Hepatocyte (in vitro differentiated cells): ENCODE results near the gene TRIM8. TPM values are rescaled to one million over a fixed set of nuclear protein-coding genes. Genes with fewer than 3 reads are reported as not detected.

Source experiments
- DNase-seq: peaks from one replicate; pipeline ENCODE4 v3.0.0-alpha.2; 2016; ENCODE audit warnings: low spot score
- H2AFZ ChIP-seq: fragments of 200-600 bp; sonication (generic); 2 replicates; pipeline ENCODE4 v1.6.0; 2016; ENCODE audit warnings: antibody characterized with exemption, mild to moderate bottlenecking
- H3K27ac ChIP-seq: fragments of 200-600 bp; sonication (generic); 2 replicates; pipeline ENCODE4 v1.5.1; 2016; ENCODE audit warnings: mild to moderate bottlenecking
- H3K27me3 ChIP-seq: fragments of 200-600 bp; sonication (generic); 2 replicates; pipeline ENCODE4 v1.6.1; 2016
- H3K36me3 ChIP-seq: fragments of 200-600 bp; sonication (generic); replicated peaks from 2 replicates; pipeline ENCODE4 v1.5.1; 2016; ENCODE audit warnings: low read depth; ENCODE audit not compliant: insufficient read depth
- H3K4me1 ChIP-seq: fragments of 200-600 bp; sonication (generic); 2 replicates; pipeline ENCODE4 v1.5.1; 2016; ENCODE audit warnings: mild to moderate bottlenecking, moderate library complexity; ENCODE audit not compliant: insufficient read depth
- H3K4me2 ChIP-seq: fragments of 200-600 bp; sonication (generic); 2 replicates; pipeline ENCODE4 v1.6.0; 2016
- H3K4me3 ChIP-seq: fragments of 200-600 bp; sonication (generic); 2 replicates; pipeline ENCODE4 v1.5.1; 2016; ENCODE audit warnings: mild to moderate bottlenecking
- H3K79me2 ChIP-seq: fragments of 200-600 bp; sonication (generic); 2 replicates; pipeline ENCODE4 v1.6.0; 2017; ENCODE audit warnings: mild to moderate bottlenecking
- H3K9me2 ChIP-seq: fragments of 200-600 bp; sonication (generic); replicated peaks from 2 replicates; pipeline ENCODE4 v1.6.0; 2017; ENCODE audit warnings: mild to moderate bottlenecking; ENCODE audit not compliant: insufficient read depth
- H3K9me3 ChIP-seq: fragments of 200-600 bp; sonication (generic); 2 replicates; pipeline ENCODE4 v1.5.1; 2016; ENCODE audit warnings: low read depth, mild to moderate bottlenecking
- H4K20me1 ChIP-seq: fragments of 200-600 bp; sonication (generic); 2 replicates; pipeline ENCODE4 v1.6.0; 2016; ENCODE audit warnings: mild to moderate bottlenecking; ENCODE audit not compliant: insufficient read depth, poor library complexity, severe bottlenecking
- EZH2 ChIP-seq: fragments of 200-600 bp; sonication (generic); IDR thresholded peaks from 2 replicates; pipeline ENCODE4 v1.6.1; 2016; ENCODE audit warnings: antibody characterized with exemption, mild to moderate bottlenecking, borderline replicate concordance
- EZH2phosphoT487 ChIP-seq: fragments of 200-600 bp; sonication (generic); IDR thresholded peaks from one replicate; pipeline ENCODE4 v1.6.1; 2018; ENCODE audit warnings: antibody characterized with exemption, mild to moderate bottlenecking, low read depth, moderate library complexity; ENCODE audit not compliant: unreplicated experiment, severe bottlenecking
- WGBS: methylation state at CpG from one replicate; pipeline ENCODE4 v1.1.6; 2016; ENCODE audit warnings: low lambda C conversion rate; ENCODE audit errors: missing lambda C conversion rate; 5-methylcytosine and 5-hydroxymethylcytosine counted together
- polyA plus RNA-seq: library from polyadenylated mRNA; unstranded; fragments of >200 nt; fragmentation: Nextera tagmentation; extraction: Ambion mirVana; gene quantifications from 2 replicates; pipeline ENCODE4 v1.2.1, GENCODE V29; 2016
- total RNA-seq: library from RNA; depleted of rRNA; stranded (reverse); fragments of >200 nt; gene quantifications from 2 replicates; pipeline ENCODE4 v1.2.3, GENCODE V29; 2014
- TF ChIP-seq, protein P1 (sequence below): fragments of 200-600 bp; sonication (generic); IDR thresholded peaks from 2 replicates; pipeline ENCODE4 v1.5.1; 2016; ENCODE audit warnings: antibody characterized with exemption, mild to moderate bottlenecking; ENCODE audit not compliant: poor library complexity

TRIM8 gene
- total and polyA plus RNA-seq, 2 experiments from 2014 or later: 53.3 to 61.2 TPM

DNA sequence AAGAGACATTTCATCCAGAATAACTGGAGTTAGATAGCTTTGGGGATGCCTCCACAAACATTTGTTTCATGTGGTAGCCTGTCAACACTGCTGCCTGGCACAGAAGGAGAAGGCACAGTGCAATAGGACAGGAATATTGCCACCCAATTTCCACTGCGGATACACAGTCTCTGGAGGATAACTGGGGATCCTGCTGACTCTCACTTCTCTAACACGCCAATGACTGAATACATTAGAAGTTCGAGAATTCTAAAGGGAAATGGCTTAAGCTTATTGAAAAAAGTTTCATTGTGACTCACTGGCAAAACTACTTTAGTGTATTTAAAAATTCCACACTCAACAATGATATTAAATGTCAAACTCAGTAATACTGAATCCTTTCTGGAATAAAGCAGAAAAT lies 57.0 kb downstream of the TRIM8 start:
- no peak overlapping the region for H3K4me3 ChIP-seq
- no peaks in the 10 kb centered on the region for H3K27me3 ChIP-seq
- H3K27ac ChIP-seq: no peak overlapping the region
- no peak for DNase-seq
- no peaks in the 10 kb centered on the region for H3K4me1 ChIP-seq
- no peaks in the 10 kb centered on the region for H3K9me3 ChIP-seq
- H3K36me3 ChIP-seq: no peaks in the 10 kb centered on the region
- no peak overlapping the region for H2AFZ ChIP-seq
- no peak overlapping the region for H3K4me2 ChIP-seq
- no peaks in the 10 kb centered on the region for H4K20me1 ChIP-seq
- H3K9me2 ChIP-seq: no peaks in the 10 kb centered on the region
- 92% methylated on average over 3 of the region's 3 CpGs for WGBS
- TF ChIP-seq EZH2phosphoT487 (no peak), EZH2 (no peak)
- TF ChIP-seq, protein P1, sequence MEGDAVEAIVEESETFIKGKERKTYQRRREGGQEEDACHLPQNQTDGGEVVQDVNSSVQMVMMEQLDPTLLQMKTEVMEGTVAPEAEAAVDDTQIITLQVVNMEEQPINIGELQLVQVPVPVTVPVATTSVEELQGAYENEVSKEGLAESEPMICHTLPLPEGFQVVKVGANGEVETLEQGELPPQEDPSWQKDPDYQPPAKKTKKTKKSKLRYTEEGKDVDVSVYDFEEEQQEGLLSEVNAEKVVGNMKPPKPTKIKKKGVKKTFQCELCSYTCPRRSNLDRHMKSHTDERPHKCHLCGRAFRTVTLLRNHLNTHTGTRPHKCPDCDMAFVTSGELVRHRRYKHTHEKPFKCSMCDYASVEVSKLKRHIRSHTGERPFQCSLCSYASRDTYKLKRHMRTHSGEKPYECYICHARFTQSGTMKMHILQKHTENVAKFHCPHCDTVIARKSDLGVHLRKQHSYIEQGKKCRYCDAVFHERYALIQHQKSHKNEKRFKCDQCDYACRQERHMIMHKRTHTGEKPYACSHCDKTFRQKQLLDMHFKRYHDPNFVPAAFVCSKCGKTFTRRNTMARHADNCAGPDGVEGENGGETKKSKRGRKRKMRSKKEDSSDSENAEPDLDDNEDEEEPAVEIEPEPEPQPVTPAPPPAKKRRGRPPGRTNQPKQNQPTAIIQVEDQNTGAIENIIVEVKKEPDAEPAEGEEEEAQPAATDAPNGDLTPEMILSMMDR: no peak
- peaks cover 24% of the 10 kb centered on the region for H3K79me2 ChIP-seq

DNA sequence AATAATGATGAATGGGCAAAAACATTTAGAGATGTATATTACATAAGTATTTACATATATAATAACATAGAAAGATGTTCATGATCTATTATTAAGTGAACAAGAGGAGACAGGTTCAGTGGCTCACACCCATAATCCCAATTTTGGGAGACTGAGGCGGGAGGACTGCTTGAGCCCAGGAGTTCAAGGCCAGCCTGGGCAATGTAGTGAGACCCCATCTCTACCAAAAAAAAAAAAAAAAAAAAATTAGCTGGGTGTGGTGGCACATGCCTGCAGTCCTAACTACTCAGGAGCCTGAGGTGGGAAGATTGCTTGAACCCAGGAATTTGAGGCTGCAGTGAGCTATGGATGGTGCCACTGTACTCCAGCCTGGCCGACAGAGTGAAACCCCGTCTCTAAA lies 57.5 kb downstream of the TRIM8 start:
- H3K4me3 ChIP-seq: no peak overlapping the region
- H3K27ac ChIP-seq: no peak overlapping the region
- peaks cover 29% of the 10 kb centered on the region for H3K79me2 ChIP-seq
- no peaks in the 10 kb centered on the region for H3K36me3 ChIP-seq
- H3K4me1 ChIP-seq: no peaks in the 10 kb centered on the region
- H3K4me2 ChIP-seq: no peak overlapping the region
- no peaks in the 10 kb centered on the region for H3K9me2 ChIP-seq
- 96% methylated on average over 3 of the region's 3 CpGs for WGBS
- no peak for TF ChIP-seq EZH2phosphoT487
- TF ChIP-seq EZH2: no peak
- TF ChIP-seq, protein P1: no peak
- H4K20me1 ChIP-seq: no peaks in the 10 kb centered on the region
- no peak overlapping the region for H2AFZ ChIP-seq
- DNase-seq: no peak
- H3K9me3 ChIP-seq: no peaks in the 10 kb centered on the region
- no peaks in the 10 kb centered on the region for H3K27me3 ChIP-seq

DNA sequence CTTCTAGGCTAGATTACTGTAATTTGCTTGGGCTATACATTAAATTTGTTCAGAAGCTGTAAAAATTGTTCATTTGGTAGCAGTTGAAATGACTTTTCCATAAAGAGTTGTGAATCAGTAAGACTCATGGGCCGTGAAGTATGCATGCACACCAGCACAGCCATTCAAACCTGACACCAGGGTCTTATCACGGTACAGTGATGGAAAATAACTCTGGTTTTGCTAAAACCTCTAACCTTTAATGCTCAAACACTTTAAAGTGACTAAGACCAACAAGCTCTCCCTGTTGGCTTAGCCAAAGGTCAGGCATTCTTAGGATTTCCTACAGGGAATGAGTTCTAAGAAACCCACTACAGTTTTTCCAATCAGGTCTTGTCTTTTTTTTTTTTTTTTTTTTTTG lies 58.5 kb downstream of the TRIM8 start:
- no peak overlapping the region for H3K4me2 ChIP-seq
- no peak for DNase-seq
- H3K27me3 ChIP-seq: no peaks in the 10 kb centered on the region
- H4K20me1 ChIP-seq: no peaks in the 10 kb centered on the region
- H3K27ac ChIP-seq: no peak overlapping the region
- 70% methylated on average over 2 of the region's 2 CpGs for WGBS
- H3K79me2 ChIP-seq: peaks cover 37% of the 10 kb centered on the region
- H3K4me3 ChIP-seq: no peak overlapping the region
- H3K36me3 ChIP-seq: no peaks in the 10 kb centered on the region
- no peaks in the 10 kb centered on the region for H3K4me1 ChIP-seq
- no peaks in the 10 kb centered on the region for H3K9me3 ChIP-seq
- H3K9me2 ChIP-seq: no peaks in the 10 kb centered on the region
- H2AFZ ChIP-seq: no peak overlapping the region
- no peak for TF ChIP-seq EZH2phosphoT487
- TF ChIP-seq EZH2: no peak
- TF ChIP-seq, protein P1: no peak

DNA sequence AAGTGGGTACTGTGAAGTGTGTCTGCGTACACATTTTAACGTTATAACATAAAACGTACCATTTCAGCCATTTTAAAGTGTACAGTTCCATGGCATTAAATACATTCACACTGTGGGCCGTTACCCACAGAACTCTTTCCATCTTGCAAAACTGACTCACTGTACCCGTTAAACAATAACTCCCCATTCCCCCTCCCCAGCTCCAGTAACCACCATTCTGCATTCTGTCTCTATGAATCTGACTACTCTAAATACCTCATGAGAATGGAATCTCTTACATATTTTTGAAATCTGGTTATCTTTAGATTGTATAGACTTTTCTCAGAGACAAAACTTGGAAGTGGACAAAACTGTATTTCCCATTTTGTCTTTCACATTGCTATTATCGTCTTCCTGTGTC lies 60.6 kb downstream of the TRIM8 start:
- WGBS: 93% methylated on average over 6 of the region's 6 CpGs

More for the DNA sequence above, 60.6 kb downstream of the TRIM8 start:
- no peaks in the 10 kb centered on the region for H3K36me3 ChIP-seq
- no peak overlapping the region for H3K27ac ChIP-seq
- no peak overlapping the region for H2AFZ ChIP-seq
- no peak for DNase-seq
- H4K20me1 ChIP-seq: no peaks in the 10 kb centered on the region
- no peaks in the 10 kb centered on the region for H3K9me3 ChIP-seq
- H3K27me3 ChIP-seq: no peaks in the 10 kb centered on the region
- no peaks in the 10 kb centered on the region for H3K9me2 ChIP-seq
- H3K4me2 ChIP-seq: no peak overlapping the region
- H3K79me2 ChIP-seq: peaks cover 59% of the 10 kb centered on the region
- H3K4me3 ChIP-seq: no peak overlapping the region
- no peaks in the 10 kb centered on the region for H3K4me1 ChIP-seq
- no peak for TF ChIP-seq EZH2phosphoT487
- no peak for TF ChIP-seq EZH2
- TF ChIP-seq, protein P1: no peak
